Gastroesophageal sphincter (tissue), 3 donors: Measurements from ENCODE around the gene APRT.

Experiments used
- CTCF ChIP-seq, 4 experiments: fragments of 200-600 bp in 2 of 4; fragments of 450-650 bp in 2 of 4; sonication (generic) in 1 of 4; IDR thresholded peaks; one replicate each; pipeline ENCODE4 v1.5.1; 2017 to 2019; ENCODE audit warnings: antibody characterized with exemption in 4 of 4, mild to moderate bottlenecking in 2 of 4, moderate library complexity in 2 of 4
- POLR2A ChIP-seq, 2 donors: fragments of 450-650 bp; IDR thresholded peaks; one replicate each; pipeline ENCODE4 v1.6.1; 2017; ENCODE audit warnings: antibody characterized with exemption in 2 of 2, mild to moderate bottlenecking in 2 of 2, moderate library complexity in 1 of 2

GRCh38 chr16:88857728-88858339, 46.1 kb upstream of the APRT start:
- TF ChIP-seq POLR2A (IDR thresholded peaks at IDR 0.05) (no peak), CTCF (IDR thresholded peaks at IDR 0.05) (peak in 3 of 4 experiments; percentile 47 to 75 (median 66))
